ENCODE data around the gene HSPG2. TPM values are rescaled to one million over a fixed set of nuclear protein-coding genes. Genes with fewer than 3 reads are reported as not detected.

Gene HSPG2
- total and polyA plus RNA-seq, 9 of the 15 experiments (the other 6 are each of a cell fraction or from before 2014, with no cell fraction given), result 0.14 to 160 (median 15.7) TPM

- TF ChIP-seq CHD7 (IDR thresholded peaks at IDR 0.05; ENCODE audit: low read depth, low read length) (no peak), ERF (CRISPR knock-in tag; IDR thresholded peaks at IDR 0.05) (no peak), KLF1 (tag; IDR thresholded peaks at IDR 0.05) (no peak), CTCFL (IDR thresholded peaks at IDR 0.05; ENCODE audit: borderline replicate concordance, insufficient read depth, low read depth, low read length, poor library complexity, severe bottlenecking) (no peak), KDM1A (IDR thresholded peaks at IDR 0.05) (0 out of 4 replicates have a peak, but pooled peaks of 1 of the 2 experiments have one; percentile 20), BHLHE40 (IDR thresholded peaks at IDR 0.05; ENCODE audit: low read length) (peak; percentile 40; the same call in 1 of the 2 replicates), DLX4 (CRISPR knock-in tag; IDR thresholded peaks at IDR 0.05) (no peak), RNF219 (CRISPR knock-in tag; IDR thresholded peaks at IDR 0.05) (no peak), KDM2B (CRISPR knock-in tag; IDR thresholded peaks at IDR 0.05) (no peak), ZNF76 (CRISPR knock-in tag; IDR thresholded peaks at IDR 0.05; ENCODE audit: borderline replicate concordance) (no peak), LEF1 (IDR thresholded peaks at IDR 0.05) (no peak), RBM39 (optimal IDR thresholded peaks at IDR 0.05; ENCODE audit: low read depth, low read length) (no peak)
Measured at GRCh38 chr1:21919520-21919919, 17.6 kb downstream of the HSPG2 start (continued).
